Measurements from ENCODE around the gene SLC2A5.
A peak's percentile ranks its signal among the peaks of the same experiment; 100 is the strongest.

- TF ChIP-seq POLR2AphosphoS5 (IDR thresholded peaks at IDR 0.05; ENCODE audit: control insufficient read depth, insufficient read depth, low read depth, low read length) (no peak), CTCF (IDR thresholded peaks at IDR 0.05 in 2 of 3, conservative IDR thresholded peaks at IDR 0.05 in 1 of 3; ENCODE audit: insufficient read depth in 2 of 3, low read depth in 1 of 3, low read length in 3 of 3) (peak; percentile 78 to 88 (median 81)), ZNF3 (CRISPR knock-in tag; IDR thresholded peaks at IDR 0.05) (no peak), ETS1 (conservative IDR thresholded peaks at IDR 0.05; ENCODE audit: control insufficient read depth, low read depth, low read length) (no peak)
Measured at GRCh38 chr1:9101510-9102146, 32.2 kb upstream of the SLC2A5 start.
